Nephron (organoid): ENCODE data around the gene EPM2AIP1.

Source experiments
- H3K27ac Mint-ChIP-seq, 3 experiments: 2 replicates each; pipeline ENCODE4 v1.8.0; 2020; ENCODE audit warnings: mixed read lengths in 3 of 3, mild to moderate bottlenecking in 2 of 3, moderate library complexity in 1 of 3
- H3K27me3 Mint-ChIP-seq: 2 replicates; pipeline ENCODE4 v1.8.0; 2021; ENCODE audit warnings: low read depth, mild to moderate bottlenecking, moderate library complexity, mixed read lengths
- H3K36me3 Mint-ChIP-seq: 2 replicates; pipeline ENCODE4 v1.8.0; 2020; ENCODE audit warnings: low read depth, mixed read lengths
- H3K4me1 Mint-ChIP-seq: 2 replicates; pipeline ENCODE4 v1.8.0; 2020; ENCODE audit warnings: mixed read lengths
- H3K4me3 Mint-ChIP-seq, 3 experiments: 2 replicates each; pipeline ENCODE4 v1.8.0; 2020; ENCODE audit warnings: mild to moderate bottlenecking in 3 of 3, mixed read lengths in 3 of 3, moderate library complexity in 2 of 3
- H3K9me3 Mint-ChIP-seq: 2 replicates; pipeline ENCODE4 v1.8.0; 2020; ENCODE audit warnings: mixed read lengths
- TF ChIP-seq, protein P1 (sequence below), 3 experiments: fragments of 200-600 bp; sonication (generic); IDR thresholded peaks; one replicate each; pipeline ENCODE4 v1.5.0; 2021; ENCODE audit warnings: antibody characterized with exemption in 3 of 3; ENCODE audit not compliant: unreplicated experiment in 3 of 3

EPM2AIP1 gene

DNA sequence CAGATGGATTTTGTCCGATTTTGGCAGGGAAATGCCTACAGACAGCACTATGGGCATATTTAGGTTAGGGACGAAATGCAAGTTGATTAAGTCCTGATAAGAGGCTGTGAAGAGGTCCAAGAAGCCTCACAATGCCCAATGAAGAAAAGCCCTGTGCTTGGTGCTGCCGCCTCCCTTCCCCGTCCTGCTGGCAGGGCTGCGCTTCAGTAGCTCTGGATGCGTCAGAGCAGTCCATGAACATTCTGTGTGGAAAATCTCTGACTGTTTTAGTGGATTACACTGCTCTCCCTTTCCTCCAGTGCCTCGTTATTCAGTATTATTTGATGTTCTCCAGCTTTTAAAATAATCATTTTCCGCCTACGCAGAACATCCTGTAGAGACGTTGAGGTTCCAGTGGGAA is 40.0 kb upstream of the EPM2AIP1 start:
- Mint-ChIP-seq H3K36me3 (peaks cover 83% of the 10 kb centered on the region), H3K27ac (no peak overlapping the region), H3K27me3 (no peaks in the 10 kb centered on the region), H3K9me3 (peaks cover 30% of the 10 kb centered on the region), H3K4me1 (no peaks in the 10 kb centered on the region), H3K4me3 (no peak overlapping the region)
- TF ChIP-seq, protein P1, sequence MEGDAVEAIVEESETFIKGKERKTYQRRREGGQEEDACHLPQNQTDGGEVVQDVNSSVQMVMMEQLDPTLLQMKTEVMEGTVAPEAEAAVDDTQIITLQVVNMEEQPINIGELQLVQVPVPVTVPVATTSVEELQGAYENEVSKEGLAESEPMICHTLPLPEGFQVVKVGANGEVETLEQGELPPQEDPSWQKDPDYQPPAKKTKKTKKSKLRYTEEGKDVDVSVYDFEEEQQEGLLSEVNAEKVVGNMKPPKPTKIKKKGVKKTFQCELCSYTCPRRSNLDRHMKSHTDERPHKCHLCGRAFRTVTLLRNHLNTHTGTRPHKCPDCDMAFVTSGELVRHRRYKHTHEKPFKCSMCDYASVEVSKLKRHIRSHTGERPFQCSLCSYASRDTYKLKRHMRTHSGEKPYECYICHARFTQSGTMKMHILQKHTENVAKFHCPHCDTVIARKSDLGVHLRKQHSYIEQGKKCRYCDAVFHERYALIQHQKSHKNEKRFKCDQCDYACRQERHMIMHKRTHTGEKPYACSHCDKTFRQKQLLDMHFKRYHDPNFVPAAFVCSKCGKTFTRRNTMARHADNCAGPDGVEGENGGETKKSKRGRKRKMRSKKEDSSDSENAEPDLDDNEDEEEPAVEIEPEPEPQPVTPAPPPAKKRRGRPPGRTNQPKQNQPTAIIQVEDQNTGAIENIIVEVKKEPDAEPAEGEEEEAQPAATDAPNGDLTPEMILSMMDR (IDR thresholded peaks at IDR 0.05; ENCODE audit: unreplicated experiment in 3 of 3): no peak

DNA sequence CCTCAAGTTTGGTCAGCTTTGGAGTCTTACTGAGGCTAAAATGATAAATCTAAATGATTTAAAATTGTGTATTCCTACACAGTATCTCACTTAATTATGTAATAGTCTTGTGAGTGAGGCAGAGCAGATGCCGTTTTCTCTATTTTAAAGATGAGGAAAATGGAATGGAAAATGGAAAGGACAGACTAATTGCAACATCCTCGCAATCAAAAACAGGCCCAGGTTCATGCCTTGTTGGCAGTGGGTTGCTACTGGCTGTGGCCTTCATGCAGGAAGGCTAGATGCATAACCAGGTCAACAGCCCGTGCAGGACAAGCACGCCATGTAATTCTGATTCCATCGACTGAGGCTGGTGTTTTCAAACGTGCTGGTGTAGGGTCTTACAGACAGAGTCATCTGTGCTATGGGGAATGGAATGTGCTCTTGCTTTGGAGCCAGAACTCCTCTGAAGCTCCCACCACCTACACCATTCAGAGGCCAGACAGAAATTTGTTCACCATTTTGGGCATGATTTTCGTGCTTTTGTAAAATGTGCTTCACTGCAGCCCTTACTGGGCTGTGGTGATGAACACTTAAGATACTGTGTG is 38.3 kb upstream of the EPM2AIP1 start:
- Mint-ChIP-seq H3K36me3 (peaks cover 84% of the 10 kb centered on the region), H3K4me1 (no peaks in the 10 kb centered on the region), H3K4me3 (no peak overlapping the region), H3K9me3 (peaks cover 19% of the 10 kb centered on the region), H3K27me3 (no peaks in the 10 kb centered on the region), H3K27ac (no peak overlapping the region)
- TF ChIP-seq, protein P1 (IDR thresholded peaks at IDR 0.05; ENCODE audit: unreplicated experiment in 3 of 3): no peak

DNA sequence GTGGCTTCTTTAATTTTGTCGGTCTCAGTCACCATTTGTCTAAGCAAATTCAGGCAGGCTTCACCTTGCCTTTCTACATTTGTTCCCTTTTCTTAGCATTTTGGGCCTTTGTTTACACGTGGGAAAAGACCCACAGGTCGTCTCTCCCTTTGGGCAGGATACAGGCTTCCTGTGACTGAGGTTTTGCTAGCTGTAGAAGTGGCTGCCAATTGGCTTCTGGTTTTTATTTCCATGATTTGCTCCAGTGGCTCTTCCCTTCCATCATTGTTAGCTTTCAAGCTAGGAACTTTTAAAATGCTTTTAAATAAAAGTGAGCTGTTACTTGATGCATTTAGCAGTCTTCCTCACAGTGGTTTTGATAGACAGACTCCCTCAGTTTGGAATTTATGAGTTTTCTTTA is 37.7 kb upstream of the EPM2AIP1 start:
- no peaks in the 10 kb centered on the region for H3K27me3 Mint-ChIP-seq
- H3K36me3 Mint-ChIP-seq: peaks cover 84% of the 10 kb centered on the region
- no peak overlapping the region for H3K27ac Mint-ChIP-seq
- no peaks in the 10 kb centered on the region for H3K4me1 Mint-ChIP-seq
- no peak overlapping the region for H3K4me3 Mint-ChIP-seq
- TF ChIP-seq, protein P1 (IDR thresholded peaks at IDR 0.05; ENCODE audit: unreplicated experiment in 3 of 3): no peak
- peaks cover 16% of the 10 kb centered on the region for H3K9me3 Mint-ChIP-seq

DNA sequence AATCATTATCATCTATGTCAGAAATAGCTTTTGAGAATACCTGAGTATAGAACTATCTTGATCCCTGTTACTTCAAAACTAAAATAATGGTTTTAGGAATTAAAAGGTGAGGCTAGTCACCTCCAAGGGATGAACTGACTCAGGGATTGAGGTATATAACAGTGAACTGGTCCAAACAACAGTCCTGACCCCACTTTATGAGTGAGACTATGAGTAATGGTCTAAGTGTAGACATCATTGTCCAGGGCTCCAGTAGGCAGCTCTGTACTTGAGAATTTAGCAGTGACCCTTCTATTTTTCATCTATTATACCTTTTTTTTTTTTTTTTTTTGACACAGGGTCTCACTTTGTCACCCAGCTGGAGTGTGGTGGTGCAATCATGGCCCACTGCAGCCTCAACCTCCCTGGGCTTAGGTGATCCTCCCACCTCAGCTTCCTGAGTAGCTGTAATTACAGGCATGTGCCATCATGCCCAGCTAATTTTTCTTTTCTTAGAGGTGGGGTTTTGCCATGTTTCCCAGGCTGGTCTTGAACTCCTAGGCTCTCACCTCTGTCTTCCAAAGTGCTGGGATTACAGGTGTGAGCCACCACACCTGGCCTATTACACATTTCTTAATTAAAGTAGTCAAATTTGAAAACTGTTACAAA is 36.7 kb upstream of the EPM2AIP1 start:
- H3K4me3 Mint-ChIP-seq: no peak overlapping the region
- H3K27me3 Mint-ChIP-seq: no peaks in the 10 kb centered on the region
- H3K36me3 Mint-ChIP-seq: peaks cover 84% of the 10 kb centered on the region
- no peaks in the 10 kb centered on the region for H3K4me1 Mint-ChIP-seq
- TF ChIP-seq, protein P1 (IDR thresholded peaks at IDR 0.05; ENCODE audit: unreplicated experiment in 3 of 3): no peak
- H3K27ac Mint-ChIP-seq: no peak overlapping the region
- peaks cover 11% of the 10 kb centered on the region for H3K9me3 Mint-ChIP-seq

DNA sequence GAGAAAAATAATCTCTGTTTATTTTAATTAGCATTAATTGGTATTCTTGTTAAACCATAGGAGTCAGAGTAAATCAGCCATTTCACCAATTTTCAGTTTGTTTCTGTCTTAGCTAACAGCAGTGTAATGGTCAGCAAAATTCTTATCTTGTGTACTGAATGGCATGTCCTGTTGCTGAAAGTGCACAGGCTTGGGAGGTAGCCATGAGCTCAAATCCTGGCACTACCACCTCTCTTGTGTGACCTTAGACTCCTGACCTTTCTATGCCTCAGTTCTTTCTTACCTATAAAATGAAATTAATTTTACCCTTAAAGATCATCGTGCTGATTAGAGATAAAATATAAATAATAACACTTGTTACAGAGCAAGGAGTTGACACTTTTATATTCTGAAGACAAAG is 36.2 kb upstream of the EPM2AIP1 start:
- Mint-ChIP-seq H3K36me3 (peaks cover 84% of the 10 kb centered on the region), H3K27ac (no peak overlapping the region), H3K4me3 (no peak overlapping the region), H3K27me3 (no peaks in the 10 kb centered on the region), H3K9me3 (peaks cover 12% of the 10 kb centered on the region), H3K4me1 (no peaks in the 10 kb centered on the region)
- TF ChIP-seq, protein P1 (IDR thresholded peaks at IDR 0.05; ENCODE audit: unreplicated experiment in 3 of 3): no peak

DNA sequence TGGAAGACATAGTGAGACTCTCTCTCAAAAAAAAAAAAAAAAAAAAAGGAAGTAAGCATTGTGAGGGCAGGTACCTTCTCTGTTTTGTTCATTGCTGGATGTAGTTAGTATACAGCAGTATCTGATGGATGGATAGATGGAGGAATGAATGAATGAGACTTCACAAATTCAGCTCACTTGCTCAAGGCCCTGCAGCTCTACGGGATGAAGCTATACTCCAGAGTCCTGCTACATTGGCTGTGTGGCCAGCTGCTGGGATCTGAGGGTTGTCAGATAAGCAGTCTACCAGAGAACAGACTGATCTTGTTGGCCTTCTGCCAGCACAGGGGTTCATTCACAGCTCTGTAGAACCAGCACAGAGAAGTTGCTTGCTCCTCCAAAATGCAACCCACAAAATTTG is 35.4 kb upstream of the EPM2AIP1 start:
- H3K4me1 Mint-ChIP-seq: no peaks in the 10 kb centered on the region
- no peak overlapping the region for H3K4me3 Mint-ChIP-seq
- peaks cover 13% of the 10 kb centered on the region for H3K9me3 Mint-ChIP-seq
- TF ChIP-seq, protein P1 (IDR thresholded peaks at IDR 0.05; ENCODE audit: unreplicated experiment in 3 of 3): no peak
- peaks cover 85% of the 10 kb centered on the region for H3K36me3 Mint-ChIP-seq
- H3K27me3 Mint-ChIP-seq: no peaks in the 10 kb centered on the region
- H3K27ac Mint-ChIP-seq: no peak overlapping the region
